HG03135 (cell line): ENCODE data around the gene TMEM235.
"Not testable (repeated sequence)": the region's sequence is repeated elsewhere in the genome, so short reads cannot be mapped to it uniquely, and the experiment has no call there.

Experiments
- ATAC-seq: cut with Tn5 transposase; IDR thresholded peaks from one replicate; pipeline ENCODE4 v1.9.1; 2021; ENCODE audit warnings: mild to moderate bottlenecking, moderate library complexity; ENCODE audit not compliant: unreplicated experiment

Gene TMEM235

DNA sequence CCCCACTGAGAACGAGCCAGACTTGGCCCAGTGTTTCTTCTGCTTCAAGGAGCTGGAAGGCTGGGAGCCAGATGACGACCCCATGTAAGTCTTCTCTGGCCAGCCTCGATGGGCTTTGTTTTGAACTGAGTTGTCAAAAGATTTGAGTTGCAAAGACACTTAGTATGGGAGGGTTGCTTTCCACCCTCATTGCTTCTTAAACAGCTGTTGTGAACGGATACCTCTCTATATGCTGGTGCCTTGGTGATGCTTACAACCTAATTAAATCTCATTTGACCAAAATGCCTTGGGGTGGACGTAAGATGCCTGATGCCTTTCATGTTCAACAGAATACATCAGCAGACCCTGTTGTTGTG lies 16.7 kb upstream of the TMEM235 start:
- no peak for ATAC-seq

GRCh38 chr17:78219396-78220150 lies 11.9 kb upstream of the TMEM235 start:
- ATAC-seq, result no peak

DNA sequence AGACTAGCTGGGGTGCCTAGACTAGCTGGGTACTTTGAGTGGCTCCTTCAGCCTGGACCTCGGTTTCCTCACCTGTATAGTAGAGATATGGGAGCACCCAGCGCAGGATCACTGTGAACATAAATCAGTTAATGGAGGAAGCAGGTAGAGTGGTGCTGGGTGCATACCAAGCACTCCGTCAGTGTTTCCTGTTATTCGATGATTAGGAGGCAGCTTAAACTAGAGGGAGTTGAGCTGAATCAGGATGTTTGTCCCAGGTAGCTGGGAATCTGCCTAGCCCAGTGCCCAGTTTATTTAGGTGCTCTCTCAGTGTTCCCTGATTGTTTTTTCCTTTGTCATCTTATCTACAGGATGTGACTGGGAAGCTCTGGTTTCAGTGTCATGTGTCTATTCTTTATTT lies 8.4 kb upstream of the TMEM235 start:
- ATAC-seq, result no peak

- no peak for ATAC-seq
These were observed 7.7 kb upstream of the TMEM235 start for GRCh38 chr17:78223765-78224164.

- no peak for ATAC-seq
These were observed 7.0 kb upstream of the TMEM235 start for GRCh38 chr17:78224231-78225087.

DNA sequence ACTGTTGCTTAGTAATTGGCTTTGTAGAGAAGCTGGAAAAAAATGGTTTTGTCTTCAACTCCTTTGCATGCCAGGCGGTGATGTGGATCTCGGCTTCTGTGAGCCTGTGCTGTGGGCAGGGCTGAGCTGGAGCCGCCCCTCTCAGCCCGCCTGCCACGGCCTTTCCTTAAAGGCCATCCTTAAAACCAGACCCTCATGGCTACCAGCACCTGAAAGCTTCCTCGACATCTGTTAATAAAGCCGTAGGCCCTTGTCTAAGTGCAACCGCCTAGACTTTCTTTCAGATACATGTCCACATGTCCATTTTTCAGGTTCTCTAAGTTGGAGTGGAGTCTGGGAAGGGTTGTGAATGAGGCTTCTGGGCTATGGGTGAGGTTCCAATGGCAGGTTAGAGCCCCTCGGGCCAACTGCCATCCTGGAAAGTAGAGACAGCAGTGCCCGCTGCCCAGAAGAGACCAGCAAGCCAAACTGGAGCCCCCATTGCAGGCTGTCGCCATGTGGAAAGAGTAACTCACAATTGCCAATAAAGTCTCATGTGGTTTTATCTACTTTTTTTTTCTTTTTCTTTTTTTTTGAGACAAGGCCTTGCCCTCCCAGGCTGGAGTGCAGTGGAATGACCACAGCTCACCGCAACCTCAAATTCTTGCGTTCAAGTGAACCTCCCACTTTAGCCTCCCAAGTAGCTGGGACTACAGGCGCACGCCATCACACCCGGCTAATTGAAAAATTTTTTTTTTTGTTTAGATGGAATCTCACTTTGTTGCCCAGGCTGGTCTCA lies 6.2 kb upstream of the TMEM235 start:
- ATAC-seq, result no peak

DNA sequence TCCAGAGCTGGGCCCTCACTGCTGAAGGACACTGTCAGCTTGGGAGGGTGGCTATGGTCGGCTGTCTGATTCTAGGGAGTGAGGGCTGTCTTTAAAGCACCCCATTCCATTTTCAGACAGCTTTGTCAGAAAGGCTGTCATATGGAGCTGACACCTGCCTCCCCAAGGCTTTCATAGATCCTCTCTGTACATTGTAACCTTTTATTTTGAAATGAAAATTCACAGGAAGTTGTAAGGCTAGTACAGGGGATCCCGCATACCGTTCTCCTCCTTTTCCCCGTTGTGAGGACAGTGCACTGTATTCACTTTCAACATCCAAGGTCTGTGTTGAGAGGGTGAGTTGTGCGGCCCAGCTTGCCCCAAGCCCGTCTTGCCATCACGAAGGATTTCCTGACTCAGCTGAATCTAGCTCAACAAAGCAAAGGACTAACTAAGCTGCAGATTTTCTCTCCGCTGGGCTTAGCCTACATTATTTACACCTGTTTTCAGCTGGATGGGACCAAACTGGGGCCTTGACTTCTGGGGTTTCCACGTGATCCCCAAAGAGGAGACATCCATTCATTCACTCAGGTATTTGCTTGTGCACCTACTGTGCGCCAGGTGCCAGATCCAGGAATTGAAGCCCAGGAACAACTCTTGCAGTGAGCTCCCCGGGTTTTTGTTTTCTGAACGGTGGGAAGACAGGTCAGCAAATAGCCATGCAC lies 5.2 kb upstream of the TMEM235 start:
- ATAC-seq, result no peak

GRCh38 chr17:78226759-78227454 lies 4.5 kb upstream of the TMEM235 start:
- no peak for ATAC-seq

GRCh38 chr17:78227455-78227916 lies 3.9 kb upstream of the TMEM235 start:
- ATAC-seq, result no peak

- ATAC-seq, result no peak
These were observed 3.3 kb upstream of the TMEM235 start for GRCh38 chr17:78228176-78228575.

GRCh38 chr17:78230252-78230962 lies 1.0 kb upstream of the TMEM235 start:
- ATAC-seq, result no peak

GRCh38 chr17:78231991-78232858 lies 794 bp downstream of the TMEM235 start:
- no peak for ATAC-seq

DNA sequence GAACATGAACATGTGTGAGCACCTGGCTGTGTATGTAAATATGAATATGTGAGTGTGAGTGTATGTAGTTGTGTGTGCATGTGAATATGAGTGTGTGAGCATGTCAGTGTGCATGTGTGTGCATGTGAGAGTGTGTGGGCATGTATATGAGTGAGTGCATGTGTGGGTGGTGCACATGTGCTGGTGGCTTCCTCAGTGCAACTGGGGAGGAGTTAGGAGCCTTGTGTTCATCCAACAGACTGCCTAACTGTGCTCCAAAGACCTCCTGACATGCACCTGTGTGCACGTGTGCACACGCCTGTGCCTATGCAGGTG lies 1.4 kb downstream of the TMEM235 start:
- no peak for ATAC-seq

GRCh38 chr17:78233678-78234077 lies 2.2 kb downstream of the TMEM235 start:
- no peak for ATAC-seq

GRCh38 chr17:78234261-78234865 lies 2.9 kb downstream of the TMEM235 start:
- ATAC-seq, result no peak

DNA sequence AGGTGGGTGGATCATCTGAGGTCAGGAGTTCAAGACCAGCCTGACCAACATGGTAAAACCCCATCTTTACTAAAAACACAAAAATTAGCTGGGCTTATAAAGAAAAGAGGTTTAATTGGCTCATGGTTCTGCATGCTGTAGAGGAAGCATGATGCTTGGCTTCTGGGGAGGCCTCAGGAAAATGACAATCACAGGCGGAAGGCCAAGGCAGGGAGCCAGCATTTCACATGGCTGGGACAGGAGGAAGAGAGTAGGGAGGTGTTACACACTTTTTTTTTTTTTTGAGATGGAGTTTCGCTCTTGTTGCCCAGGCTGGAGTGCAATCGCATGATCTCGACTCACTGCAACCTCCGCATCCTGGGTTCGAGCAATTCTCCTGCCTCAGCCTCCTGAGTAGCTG lies 3.6 kb downstream of the TMEM235 start:
- ATAC-seq, result not testable (repeated sequence)

DNA sequence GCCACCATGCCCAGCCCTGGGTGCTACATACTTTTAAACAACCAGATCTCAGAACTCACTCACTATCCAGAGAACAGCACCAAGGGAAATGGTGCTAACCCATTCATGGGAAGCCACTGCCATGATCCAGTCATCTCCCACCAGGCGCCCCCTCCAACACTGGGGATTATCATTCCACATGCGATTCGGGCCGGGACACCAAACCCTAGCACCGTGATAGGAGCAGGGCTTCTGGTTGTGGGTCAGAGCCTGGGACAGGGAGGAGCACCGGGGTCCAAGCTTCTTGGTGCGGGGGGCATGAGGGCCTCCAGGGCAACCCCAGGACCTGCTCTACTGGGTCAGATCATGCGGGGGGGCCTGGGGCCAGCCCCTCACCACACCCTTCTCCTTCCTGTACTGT lies 4.5 kb downstream of the TMEM235 start:
- ATAC-seq, result no peak

DNA sequence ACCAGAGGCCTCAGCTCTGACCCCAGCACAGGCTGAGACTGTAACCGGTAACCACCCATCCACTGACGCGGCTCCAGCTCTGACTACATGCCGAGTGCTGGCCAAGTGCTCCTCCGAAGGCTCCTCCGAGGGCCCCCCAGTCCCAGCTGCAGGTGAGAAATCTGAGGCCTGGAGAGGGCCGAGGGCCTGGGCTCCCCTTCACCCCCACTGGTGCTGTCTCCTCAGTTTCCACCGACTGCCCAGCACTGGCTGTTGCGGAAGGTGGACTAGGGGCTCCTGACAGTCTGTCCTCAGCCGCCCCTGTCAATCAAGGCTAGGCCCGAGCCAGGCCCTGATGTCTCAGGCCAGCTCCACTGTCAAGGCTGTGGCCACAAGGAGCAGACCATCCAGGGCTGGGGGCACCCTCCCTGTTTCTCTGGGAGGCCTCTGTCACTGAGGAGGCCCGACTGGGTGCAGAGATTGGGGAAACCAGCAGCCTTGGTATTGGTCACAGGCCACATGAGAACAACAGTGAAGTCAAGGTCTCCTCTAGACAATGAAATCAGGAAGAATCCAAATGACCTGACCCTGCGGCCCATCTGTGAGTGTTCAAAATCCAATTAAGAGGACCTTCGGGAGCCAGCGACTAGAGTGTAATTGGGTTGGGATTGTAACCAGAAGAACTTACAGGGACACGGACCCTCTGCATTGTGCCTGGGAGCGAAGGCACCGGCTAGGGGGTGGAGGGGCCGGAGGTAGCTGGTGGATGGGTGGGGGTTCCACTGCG lies 5.1 kb downstream of the TMEM235 start:
- no peak for ATAC-seq
